CD4-positive, alpha-beta T cell (primary cell): ENCODE results near the gene NOTO. TPM values are rescaled to one million over a fixed set of nuclear protein-coding genes. Genes with fewer than 3 reads are reported as not detected.

Source experiments
- ATAC-seq: fragments of 200-7000 bp; cut with Tn5 transposase; one replicate; pipeline ENCODE4 v1.10.0; 2022; ENCODE audit warnings: mild to moderate bottlenecking; ENCODE audit not compliant: poor library complexity
- CTCF ChIA-PET: fragments of 350-600 bp; sonication (Branson Sonifier 250); formaldehyde crosslinking; loops from one replicate; lab custom pipeline; 2021; ENCODE audit warnings: antibody characterized with exemption, inconsistent platforms; lab: Charles Lee
- POLR2A ChIA-PET: fragments of 350-600 bp; sonication (Branson Sonifier 250); formaldehyde crosslinking; loops from one replicate; lab custom pipeline; 2021; ENCODE audit warnings: antibody characterized with exemption, inconsistent platforms; lab: Charles Lee
- DNase-seq, 14 experiments: peaks; one replicate each; pipeline ENCODE4 v3.0.0-alpha.2; 2013 to 2020; ENCODE audit warnings: mixed read lengths in 2 of 14
- H3K27ac ChIP-seq, 2 donors: one replicate each; pipeline versions ENCODE4 v1.5.1 to v1.7.0; 2013; ENCODE audit warnings: low read length in 2 of 2, low read depth in 1 of 2, mild to moderate bottlenecking in 1 of 2
- H3K27me3 ChIP-seq, 2 experiments: 1 replicate in 1 of 2; 2 replicates in 1 of 2; pipeline versions ENCODE4 v1.6.1 to v1.7.0; 2013; ENCODE audit warnings: low read length in 2 of 2, control low read depth in 1 of 2, mild to moderate bottlenecking in 1 of 2, moderate library complexity in 1 of 2; ENCODE audit not compliant: insufficient read depth in 2 of 2, control insufficient read depth in 1 of 2
- H3K36me3 ChIP-seq: one replicate; pipeline ENCODE4 v1.6.1; 2013; ENCODE audit warnings: low read length, control low read depth; ENCODE audit not compliant: insufficient read depth
- H3K4me1 ChIP-seq: one replicate; pipeline ENCODE4 v1.6.1; 2013; ENCODE audit warnings: low read length, control low read depth; ENCODE audit not compliant: insufficient read depth
- H3K4me3 ChIP-seq: one replicate; pipeline ENCODE4 v1.5.1; 2013; ENCODE audit warnings: mild to moderate bottlenecking, low read length, moderate library complexity
- H3K9me3 ChIP-seq, 2 experiments: 1 replicate in 1 of 2; 2 replicates in 1 of 2; pipeline versions ENCODE4 v1.6.1 to v1.7.0; 2013; ENCODE audit warnings: low read length in 2 of 2, mild to moderate bottlenecking in 2 of 2, control low read depth in 1 of 2, moderate library complexity in 1 of 2; ENCODE audit not compliant: control insufficient read depth in 1 of 2, insufficient read depth in 1 of 2
- H3K27ac Mint-ChIP-seq: one replicate; pipeline ENCODE4 v1.8.0; 2020; ENCODE audit warnings: mixed read lengths
- H3K27me3 Mint-ChIP-seq: one replicate; pipeline ENCODE4 v1.8.0; 2021; ENCODE audit warnings: mixed read lengths
- H3K36me3 Mint-ChIP-seq: one replicate; pipeline ENCODE4 v1.8.0; 2021; ENCODE audit warnings: low read depth, mixed read lengths
- H3K4me1 Mint-ChIP-seq: one replicate; pipeline ENCODE4 v1.8.0; 2021; ENCODE audit warnings: low read depth, mixed read lengths
- H3K4me3 Mint-ChIP-seq: one replicate; pipeline ENCODE4 v1.8.0; 2020; ENCODE audit warnings: mild to moderate bottlenecking, mixed read lengths
- H3K9me3 Mint-ChIP-seq: one replicate; pipeline ENCODE4 v1.8.0; 2020; ENCODE audit warnings: mixed read lengths
- CTCF ChIP-seq: fragments of 200-600 bp; IDR thresholded peaks from one replicate; pipeline ENCODE4 v1.8.0; 2022; ENCODE audit warnings: antibody characterized with exemption, mild to moderate bottlenecking
- intact Hi-C, 2 experiments: fragments of 100-400 bp; cut with DNase I in 1 of 2; cut with micrococcal nuclease in 1 of 2; formaldehyde crosslinking; loops; one replicate each; pipeline versions ENCODE4 v1.15.1 to v1.9.0; 2023 to 2025; cut with DNase I, micrococcal nuclease
- total RNA-seq, 174 experiments: library from RNA in 2 of 174; stranded (reverse) in 2 of 174; gene quantifications; one replicate each; pipeline ENCODE4 v1.2.3 and lab custom pipeline; 2021 to 2026

The NOTO gene
- total RNA-seq, 2 experiments from 2014 or later: not detected

GRCh38 chr2:73212448-73213176 lies 10.2 kb downstream of the NOTO start:
- peak overlapping the region; percentile 84 for H3K4me3 Mint-ChIP-seq
- peak overlapping the region; percentile 81 for H3K27ac Mint-ChIP-seq

DNA sequence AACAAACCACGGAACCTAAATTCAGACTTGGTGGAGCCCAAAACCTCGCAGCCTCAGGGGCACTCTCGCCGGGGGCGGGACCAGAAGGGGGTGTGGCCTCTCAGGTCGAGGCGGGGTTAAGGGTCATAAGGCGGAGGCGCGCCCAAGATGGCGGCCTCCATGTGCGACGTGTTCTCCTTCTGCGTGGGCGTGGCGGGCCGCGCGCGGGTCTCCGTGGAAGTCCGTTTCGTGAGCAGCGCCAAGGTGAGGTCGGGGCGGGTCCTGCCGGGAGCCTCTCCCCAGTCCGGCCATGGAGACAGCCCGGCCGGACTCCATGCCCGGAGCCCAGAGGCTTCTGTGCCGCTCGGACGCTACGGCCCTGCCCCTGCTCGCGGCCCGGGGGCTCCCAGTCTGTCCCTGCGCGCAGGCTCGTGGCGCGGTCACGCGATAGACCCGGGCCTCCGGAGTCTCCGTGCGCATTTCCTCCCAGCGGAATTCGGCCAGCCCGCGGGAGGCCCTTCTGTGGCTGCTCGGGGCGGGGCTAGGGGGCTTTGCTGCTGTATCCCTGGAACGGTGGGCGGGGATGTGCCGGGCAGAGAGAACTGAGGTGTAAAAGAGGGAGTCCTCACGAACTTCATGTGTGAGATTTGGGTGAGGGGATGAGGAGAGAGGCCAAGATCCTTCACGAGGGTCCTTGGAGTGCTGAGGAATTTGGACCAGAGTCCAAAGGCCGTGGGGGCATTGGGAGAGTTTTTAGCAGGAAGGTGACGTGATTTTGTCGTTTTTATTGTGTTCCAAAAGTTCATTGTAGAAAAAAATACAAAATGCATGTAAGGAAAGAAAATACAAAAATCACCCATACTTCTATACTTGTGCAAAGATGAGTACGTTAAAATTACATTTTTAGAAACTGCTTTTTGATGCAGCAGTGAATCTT lies 12.0 kb downstream of the NOTO start, which contains the start of gene SMYD5:
SMYD5 (plus strand) TSS at position 126 of the 916 bp plus-strand sequence; CDS start at position 148, 22 bp downstream.
- no peak for TF ChIP-seq CTCF
- Mint-ChIP-seq H3K9me3 (no peaks in the 10 kb centered on the region), H3K36me3 (peaks cover 14% of the 10 kb centered on the region), H3K4me3 (peak within 1 kb of the TSS; percentile 90), H3K27ac (peak within 1 kb of the TSS; percentile 81), H3K4me1 (peaks cover 37% of the 10 kb centered on the region), H3K27me3 (peaks cover 10% of the 10 kb centered on the region)
- DNase-seq (peak; percentile 86 to 96 (median 91)), ATAC-seq (peak; percentile 95)
- Histone ChIP-seq H3K9me3 (no peaks in the 10 kb centered on the region), H3K27me3 (no peaks in the 10 kb centered on the region), H3K4me1 (peaks cover 32% of the 10 kb centered on the region), H3K4me3 (peak within 1 kb of the TSS; percentile 76), H3K27ac (peak within 1 kb of the TSS; percentile 40 to 49), H3K36me3 (peaks cover 8% of the 10 kb centered on the region)
- intact Hi-C loops: loop anchor here (1.0 to 10.0 kb wide), 5 partner anchors 20 to 1440 kb away; partner anchors contain the start of genes CCT7 (in 1 of the 2), EGR4 (in 1 of the 2), RAB11FIP5 (in 1 of the 2) and SEMA4F (in 1 of the 2)
- POLR2A ChIA-PET: interaction anchor here (1.1 to 2.7 kb wide), 3 partner anchors 19 to 172 kb away, joined by 4 to 18 read pairs (median 13); partner anchors contain the start of genes ALMS1, CCT7 and PRADC1
- CTCF ChIA-PET: interaction anchor here (0.6 to 4.3 kb wide), 4 partner anchors 19 to 196 kb away, joined by 3 to 52 read pairs (median 14); partner anchors contain the start of genes CCT7 and PRADC1

More at GRCh38 chr2:73212448-73213176, 10.2 kb downstream of the NOTO start:
- peaks cover 23% of the 10 kb centered on the region for H3K27me3 Mint-ChIP-seq
- peaks cover 9% of the 10 kb centered on the region for H3K36me3 Mint-ChIP-seq
- POLR2A ChIA-PET: interaction anchor here (0.9 to 2.7 kb wide), 6 partner anchors 11 to 81 kb away, joined by 3 to 22 read pairs (median 4); partner anchors contain the start of genes CCT7, EGR4, NOTO and PRADC1
- H3K27ac ChIP-seq: no peak overlapping the region
- CTCF ChIA-PET: interaction anchor here (0.6 to 4.3 kb wide), 17 partner anchors 11 to 223 kb away, joined by 3 to 52 read pairs (median 4); partner anchors contain the start of genes ALMS1, CCT7, NOTO and PRADC1
- intact Hi-C loops: loop anchor here (1.0 to 10.0 kb wide), 7 partner anchors 35 to 1442 kb away; partner anchors contain the start of genes EGR4 (in 1 of the 2), RAB11FIP5 (in 1 of the 2) and SEMA4F (in 1 of the 2)
- H3K9me3 Mint-ChIP-seq: no peaks in the 10 kb centered on the region
- ATAC-seq: peak; percentile 59
- no peak overlapping the region for H3K4me3 ChIP-seq
- peak; percentile 56 to 86 (median 64) for DNase-seq
- no peaks in the 10 kb centered on the region for H3K9me3 ChIP-seq
- H3K36me3 ChIP-seq: no peaks in the 10 kb centered on the region
- H3K4me1 Mint-ChIP-seq: peaks cover 37% of the 10 kb centered on the region
- peaks cover 32% of the 10 kb centered on the region for H3K4me1 ChIP-seq
- H3K27me3 ChIP-seq: no peaks in the 10 kb centered on the region
- peak; percentile 85 for TF ChIP-seq CTCF
